ENCODE results near the gene PTGIS.

- no peak for TF ChIP-seq CTCF (IDR thresholded peaks at IDR 0.05)
- TF ChIP-seq POLR2A (IDR thresholded peaks at IDR 0.05): no peak
- peak in 2 of 3 donors; percentile 30 to 71 for TF ChIP-seq POLR2AphosphoS5 (IDR thresholded peaks at IDR 0.05)
These were observed 8.4 kb downstream of the PTGIS start for GRCh38 chr20:49559411-49560081.
